DND-41 (cell line): Measurements from ENCODE around the gene ALS2.

Experiments used
- ATAC-seq: fragments of 200-7000 bp; cut with Tn5 transposase; 3 replicates; pipeline ENCODE4 v1.9.1; 2021; ENCODE audit warnings: low read depth; ENCODE audit not compliant: insufficient read depth
- DNase-seq: peaks from one replicate; pipeline ENCODE4 v3.0.0-alpha.2; 2020
- H2AFZ ChIP-seq: 2 replicates; pipeline ENCODE4 v1.6.0; 2012; ENCODE audit warnings: low read depth, low read length
- H3K27ac ChIP-seq: 2 replicates; pipeline ENCODE4 v1.5.1; 2012; ENCODE audit warnings: low read length, inconsistent platforms
- H3K27me3 ChIP-seq: fragments of 200-600 bp; sonication (generic); 2 replicates; pipeline ENCODE4 v1.6.0; 2012; ENCODE audit warnings: low read length, mild to moderate bottlenecking, inconsistent platforms; ENCODE audit not compliant: insufficient read depth, poor library complexity
- H3K36me3 ChIP-seq: 2 replicates; pipeline ENCODE4 v1.5.1; 2012; ENCODE audit warnings: low read length, inconsistent platforms; ENCODE audit not compliant: insufficient read depth
- H3K4me1 ChIP-seq: 2 replicates; pipeline ENCODE4 v1.5.1; 2012; ENCODE audit warnings: mild to moderate bottlenecking, low read length; ENCODE audit not compliant: insufficient read depth
- H3K4me2 ChIP-seq: 2 replicates; pipeline ENCODE4 v1.6.0; 2012; ENCODE audit warnings: mild to moderate bottlenecking, moderate library complexity, low read length, inconsistent platforms; ENCODE audit not compliant: insufficient read depth
- H3K4me3 ChIP-seq, 2 experiments: fragments of 200-600 bp in 1 of 2; shearing (Covaris generic) in 1 of 2; 2 replicates each; pipeline ENCODE4 v1.5.1; 2012 to 2016; ENCODE audit warnings: inconsistent platforms in 2 of 2, low read length in 2 of 2, mild to moderate bottlenecking in 2 of 2, low read depth in 1 of 2, moderate library complexity in 1 of 2
- H3K79me2 ChIP-seq: 2 replicates; pipeline ENCODE4 v1.6.0; 2012; ENCODE audit warnings: low read length, inconsistent platforms; ENCODE audit not compliant: insufficient read depth
- H3K9ac ChIP-seq: 2 replicates; pipeline ENCODE4 v1.6.0; 2012; ENCODE audit warnings: low read depth, mild to moderate bottlenecking, inconsistent platforms, low read length, moderate library complexity
- H3K9me3 ChIP-seq: 2 replicates; pipeline ENCODE4 v1.5.1; 2012; ENCODE audit warnings: low read length, moderate library complexity, mild to moderate bottlenecking, inconsistent platforms; ENCODE audit not compliant: insufficient read depth, severe bottlenecking
- H4K20me1 ChIP-seq: 2 replicates; pipeline ENCODE4 v1.6.0; 2012; ENCODE audit warnings: low read length; ENCODE audit not compliant: insufficient read depth
- CTCF ChIP-seq: IDR thresholded peaks from 2 replicates; pipeline ENCODE4 v1.5.1; 2012; ENCODE audit warnings: borderline replicate concordance, low read length, moderate library complexity, mild to moderate bottlenecking; ENCODE audit not compliant: poor library complexity, severe bottlenecking; ENCODE audit errors: extremely low read depth
- EZH2 ChIP-seq: IDR thresholded peaks from 3 replicates; pipeline ENCODE4 v1.6.1; 2012; ENCODE audit warnings: borderline replicate concordance, low read depth, mild to moderate bottlenecking, moderate library complexity, low read length, inconsistent platforms; ENCODE audit not compliant: severe bottlenecking

ALS2 gene

GRCh38 chr2:201664334-201664733, 116.4 kb downstream of the ALS2 start:
- Histone ChIP-seq H3K27me3 (no peaks in the 10 kb centered on the region), H2AFZ (no peak overlapping the region), H3K79me2 (no peaks in the 10 kb centered on the region), H3K4me3 (no peak overlapping the region), H4K20me1 (no peaks in the 10 kb centered on the region), H3K4me2 (no peak overlapping the region), H3K9me3 (no peaks in the 10 kb centered on the region), H3K36me3 (no peaks in the 10 kb centered on the region), H3K27ac (no peak overlapping the region), H3K4me1 (no peaks in the 10 kb centered on the region), H3K9ac (no peak overlapping the region)
- TF ChIP-seq EZH2 (no peak), CTCF (no peak)
- DNase-seq (no peak), ATAC-seq (no peak)

GRCh38 chr2:201661366-201661765, 119.4 kb downstream of the ALS2 start:
- Histone ChIP-seq H3K4me1 (no peaks in the 10 kb centered on the region), H4K20me1 (no peaks in the 10 kb centered on the region), H3K9me3 (no peaks in the 10 kb centered on the region), H3K4me2 (no peak overlapping the region), H2AFZ (no peak overlapping the region), H3K27ac (no peak overlapping the region), H3K27me3 (peaks cover 10% of the 10 kb centered on the region), H3K9ac (no peak overlapping the region), H3K79me2 (no peaks in the 10 kb centered on the region), H3K4me3 (no peak overlapping the region), H3K36me3 (no peaks in the 10 kb centered on the region)
- TF ChIP-seq CTCF = no peak
- TF ChIP-seq EZH2 = no peak
- no peak for DNase-seq
- no peak for ATAC-seq

GRCh38 chr2:201660293-201660895, 120.3 kb downstream of the ALS2 start:
- Histone ChIP-seq H3K9ac (no peak overlapping the region), H3K27ac (no peak overlapping the region), H4K20me1 (no peaks in the 10 kb centered on the region), H3K36me3 (no peaks in the 10 kb centered on the region), H3K27me3 (peaks cover 10% of the 10 kb centered on the region), H3K4me1 (no peaks in the 10 kb centered on the region), H2AFZ (no peak overlapping the region), H3K9me3 (no peaks in the 10 kb centered on the region), H3K4me3 (no peak overlapping the region), H3K79me2 (no peaks in the 10 kb centered on the region), H3K4me2 (no peak overlapping the region)
- DNase-seq = no peak
- ATAC-seq = peak; percentile 67
- no peak for TF ChIP-seq EZH2
- TF ChIP-seq CTCF = no peak
